GM21825 (cell line): Measurements from ENCODE around the gene IGF2BP2.

Experiments
- ATAC-seq: cut with Tn5 transposase; IDR thresholded peaks from one replicate; pipeline ENCODE4 v1.9.1; 2021; ENCODE audit warnings: mild to moderate bottlenecking, moderate library complexity; ENCODE audit not compliant: unreplicated experiment

Gene IGF2BP2

DNA sequence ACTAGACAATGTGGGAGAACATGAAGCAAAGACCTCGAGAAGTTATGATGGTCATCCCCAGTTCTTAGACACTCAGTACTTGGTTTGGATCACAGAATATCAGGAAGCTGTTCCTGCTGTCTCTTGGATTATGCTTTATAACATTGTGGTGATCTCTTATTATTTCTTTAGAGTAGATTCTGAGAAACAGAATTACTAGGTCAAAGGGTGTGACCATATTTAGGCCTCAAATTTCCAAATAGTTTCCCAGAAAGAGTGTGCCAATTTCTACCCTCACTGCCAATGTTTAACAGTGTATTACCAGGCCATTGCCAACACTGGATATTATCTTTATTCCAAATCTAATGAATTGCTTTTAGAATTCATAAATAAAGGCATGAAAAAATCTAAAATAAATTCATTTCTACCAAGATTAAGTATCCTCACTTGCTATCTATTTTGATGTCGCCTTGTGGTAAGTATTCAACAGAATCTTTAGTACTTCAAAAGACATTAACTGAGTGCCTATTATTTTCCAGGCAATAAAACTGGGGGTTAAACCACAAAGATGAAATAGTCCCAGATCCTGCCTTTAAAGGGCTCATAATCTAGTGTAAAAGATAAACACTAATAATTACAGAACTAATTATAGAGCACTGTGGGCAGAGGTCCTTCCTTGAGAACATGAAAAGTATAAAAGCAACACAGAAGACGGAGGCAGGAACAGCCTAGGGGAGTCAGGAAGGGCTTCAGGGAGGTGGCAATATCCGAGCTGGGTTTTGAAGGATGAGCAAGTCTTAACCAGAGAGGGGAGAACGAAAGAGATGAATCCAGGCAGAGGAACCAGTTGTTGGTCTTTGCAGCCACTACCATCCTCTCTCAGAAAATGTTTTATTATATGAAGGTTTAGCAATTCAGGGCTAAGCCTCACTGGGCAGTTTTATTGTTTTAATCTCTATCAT is 86.8 kb downstream of the IGF2BP2 start:
- ATAC-seq = no peak

DNA sequence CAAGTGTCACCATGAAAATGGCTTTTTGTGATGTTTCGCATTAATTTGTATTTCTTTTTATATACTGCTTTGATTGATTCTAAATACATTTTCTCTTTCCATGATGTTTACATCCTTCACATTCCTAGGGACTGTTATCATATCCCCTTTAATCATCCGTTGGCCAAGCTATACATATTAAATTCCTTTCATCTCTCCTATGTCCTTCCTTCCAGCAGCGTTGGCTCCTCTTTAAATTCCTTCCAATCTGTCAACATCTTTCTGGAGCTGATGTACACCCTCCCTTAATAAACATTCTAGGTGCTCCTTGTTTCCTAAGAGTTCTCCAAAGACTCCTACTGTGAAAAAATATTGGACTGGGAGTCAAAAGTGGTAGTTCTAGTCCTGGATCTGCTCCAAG is 87.8 kb downstream of the IGF2BP2 start:
- no peak for ATAC-seq

DNA sequence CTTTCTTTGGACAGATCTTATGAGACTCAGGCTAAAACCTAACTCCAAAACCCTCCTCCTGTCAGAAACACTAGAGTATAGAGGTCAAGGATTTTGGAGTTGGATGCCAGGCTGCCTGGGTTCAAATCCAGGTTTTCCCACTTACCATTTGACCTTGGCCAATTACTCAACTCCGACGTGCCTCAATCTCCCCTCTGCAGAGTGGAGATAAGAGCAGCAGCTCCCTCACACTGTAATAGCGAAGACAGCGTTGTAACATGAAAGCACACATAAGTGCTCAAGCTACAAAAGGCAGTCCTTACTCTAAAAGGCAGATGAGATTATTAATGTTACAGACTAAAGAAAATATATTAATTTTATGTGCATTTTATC is 90.1 kb downstream of the IGF2BP2 start:
- ATAC-seq = no peak

DNA sequence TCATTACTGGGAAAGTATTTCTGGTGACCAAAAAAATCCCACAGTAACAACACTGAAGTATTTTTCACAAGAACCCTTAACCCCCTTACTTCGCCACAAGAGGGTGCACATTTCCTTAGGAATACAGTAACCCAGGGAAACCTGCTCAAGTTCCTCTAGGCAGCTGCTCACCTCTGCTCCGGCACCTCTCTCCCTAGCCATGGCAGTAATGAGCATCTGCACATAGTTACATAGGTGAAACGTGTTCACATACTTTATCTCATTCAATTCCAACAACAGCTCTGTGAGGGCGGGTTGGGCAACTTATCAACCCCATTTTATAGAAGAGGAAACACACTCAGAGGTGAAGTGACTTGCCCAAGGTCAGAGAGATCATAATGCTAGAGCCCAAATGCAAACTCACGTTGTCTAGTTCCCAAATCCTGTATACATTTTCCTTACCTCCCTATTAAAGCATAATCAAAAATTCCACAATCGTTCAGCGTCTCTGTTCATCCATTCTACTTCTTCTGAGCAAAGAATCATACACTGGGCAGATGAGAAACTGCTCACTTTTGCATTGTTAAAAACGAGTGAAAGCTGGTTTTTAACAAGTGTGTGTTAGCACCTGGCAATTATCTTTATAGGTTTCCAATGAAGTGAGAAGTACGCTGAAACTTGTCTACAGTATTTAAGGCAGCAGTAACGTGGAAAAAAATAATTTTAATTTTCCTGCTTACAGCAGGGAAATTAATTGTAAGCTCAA is 90.7 kb downstream of the IGF2BP2 start:
- ATAC-seq = no peak

DNA sequence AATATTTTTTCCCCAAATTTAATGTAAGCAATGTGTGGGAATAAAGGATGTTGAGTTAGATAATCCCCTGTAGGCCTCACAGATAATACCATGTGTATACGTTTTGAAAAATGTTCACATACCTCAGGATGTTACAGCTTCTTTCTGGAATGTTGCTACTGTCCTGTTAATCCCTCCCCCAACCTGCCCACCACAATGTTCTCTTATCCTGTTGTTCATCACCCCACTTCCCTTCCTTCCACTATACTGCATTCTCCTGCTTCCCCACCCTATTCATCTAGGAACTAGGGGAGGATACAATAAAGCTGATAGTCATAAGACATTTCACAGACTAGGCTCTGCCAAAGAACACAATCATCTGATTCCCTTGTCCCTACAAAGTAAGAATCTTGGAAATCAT is 92.1 kb downstream of the IGF2BP2 start:
- no peak for ATAC-seq

DNA sequence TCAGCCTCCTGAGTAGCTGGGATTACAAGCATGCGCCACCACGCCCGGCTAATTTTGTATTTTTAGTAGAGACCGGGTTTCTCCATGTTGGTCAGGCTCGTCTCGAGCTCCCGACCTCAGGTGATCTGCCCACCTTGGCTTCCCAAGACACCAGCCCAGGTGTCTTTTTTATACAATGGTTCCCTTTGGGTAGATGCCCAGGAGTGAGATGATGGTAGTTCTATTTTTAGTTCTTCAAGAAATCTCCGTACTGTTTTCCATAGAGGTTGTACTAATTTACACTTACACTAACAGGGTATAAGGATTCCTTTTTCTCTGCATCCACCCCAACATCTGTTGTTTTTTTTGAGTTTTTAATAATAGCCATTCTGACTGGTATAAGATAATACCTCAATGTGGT is 94.3 kb downstream of the IGF2BP2 start:
- no peak for ATAC-seq

DNA sequence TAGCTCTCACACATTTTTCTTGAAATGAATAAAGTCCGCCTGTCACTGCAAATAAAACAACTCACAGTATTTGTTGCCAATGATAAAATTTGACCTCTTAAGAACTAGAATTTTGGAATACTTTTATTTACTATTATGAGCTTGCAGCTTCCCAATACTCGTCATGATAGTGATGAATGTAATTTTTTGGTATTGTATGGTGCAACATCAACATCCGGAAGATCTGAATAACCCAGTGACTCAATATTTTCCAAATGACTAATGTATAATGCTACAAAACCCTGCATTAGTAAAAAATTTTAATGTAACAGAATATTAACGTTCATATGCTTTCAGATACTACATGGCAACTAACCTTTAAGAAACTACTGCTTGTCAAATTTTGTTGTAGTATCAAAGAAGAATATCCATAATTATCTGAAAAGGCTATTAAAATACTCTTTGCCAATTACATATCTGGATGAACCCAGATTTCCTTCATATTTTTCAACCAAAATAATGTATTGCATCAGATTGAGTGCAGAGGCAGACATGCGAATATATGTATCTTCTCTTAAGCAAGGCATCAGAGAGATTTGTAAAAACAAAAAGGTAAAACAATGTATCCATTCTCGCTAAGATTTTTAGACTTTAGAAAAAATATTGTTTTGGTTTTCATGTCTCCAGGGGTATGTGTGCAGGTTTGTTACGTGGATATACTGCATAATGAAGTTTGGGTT is 95.3 kb downstream of the IGF2BP2 start:
- ATAC-seq = no peak

DNA sequence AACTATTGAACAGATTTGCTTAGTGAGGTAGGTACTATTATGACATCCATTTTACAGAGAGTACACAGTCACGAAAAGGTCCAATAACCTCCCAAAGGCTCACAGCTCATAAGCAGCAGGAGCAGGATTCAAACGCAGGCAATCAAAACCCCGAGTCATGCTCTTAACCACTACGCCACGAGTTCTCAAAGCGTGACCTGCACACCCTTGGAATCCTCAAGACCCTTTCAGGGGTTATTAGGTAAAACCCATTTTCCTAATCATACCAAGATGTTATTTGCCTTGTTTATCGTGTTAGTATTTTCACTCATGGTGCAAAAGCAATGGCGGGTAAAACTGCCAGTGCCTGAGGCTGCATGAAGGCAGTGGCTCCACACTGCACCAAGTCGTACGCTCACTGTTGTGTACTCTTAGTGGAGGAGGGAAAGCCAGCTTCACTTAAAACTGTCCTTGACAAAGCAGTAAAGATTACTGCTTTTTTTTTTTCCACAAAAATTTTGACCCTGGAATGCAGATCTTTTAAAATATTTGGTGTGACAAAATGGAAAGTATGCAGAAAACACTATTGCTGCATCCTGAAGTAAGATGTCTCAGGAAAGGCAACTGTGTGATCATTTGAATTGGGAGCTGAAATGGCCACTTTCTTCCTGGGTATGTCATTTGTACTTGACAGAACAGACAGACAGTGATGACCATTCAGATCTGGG is 96.1 kb downstream of the IGF2BP2 start:
- ATAC-seq = no peak

DNA sequence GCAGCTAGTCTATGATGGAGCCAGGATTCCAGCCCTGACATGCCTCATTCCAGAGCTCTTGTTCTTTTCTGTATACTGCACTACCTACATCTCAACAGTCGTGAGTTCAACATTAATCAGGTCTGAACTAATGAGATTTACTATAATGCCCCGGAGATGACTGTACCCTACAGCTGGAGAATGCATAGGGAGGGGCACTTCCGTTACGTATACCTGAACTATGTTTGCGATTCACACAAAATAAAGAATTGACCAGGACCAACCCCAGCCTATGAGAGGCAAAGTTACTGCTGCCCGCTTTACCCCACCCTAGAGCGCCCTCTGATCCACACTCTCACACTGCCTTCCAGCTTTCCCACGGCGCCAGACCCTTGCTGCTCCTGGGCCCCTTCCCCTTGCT is 97.0 kb downstream of the IGF2BP2 start:
- ATAC-seq = no peak

DNA sequence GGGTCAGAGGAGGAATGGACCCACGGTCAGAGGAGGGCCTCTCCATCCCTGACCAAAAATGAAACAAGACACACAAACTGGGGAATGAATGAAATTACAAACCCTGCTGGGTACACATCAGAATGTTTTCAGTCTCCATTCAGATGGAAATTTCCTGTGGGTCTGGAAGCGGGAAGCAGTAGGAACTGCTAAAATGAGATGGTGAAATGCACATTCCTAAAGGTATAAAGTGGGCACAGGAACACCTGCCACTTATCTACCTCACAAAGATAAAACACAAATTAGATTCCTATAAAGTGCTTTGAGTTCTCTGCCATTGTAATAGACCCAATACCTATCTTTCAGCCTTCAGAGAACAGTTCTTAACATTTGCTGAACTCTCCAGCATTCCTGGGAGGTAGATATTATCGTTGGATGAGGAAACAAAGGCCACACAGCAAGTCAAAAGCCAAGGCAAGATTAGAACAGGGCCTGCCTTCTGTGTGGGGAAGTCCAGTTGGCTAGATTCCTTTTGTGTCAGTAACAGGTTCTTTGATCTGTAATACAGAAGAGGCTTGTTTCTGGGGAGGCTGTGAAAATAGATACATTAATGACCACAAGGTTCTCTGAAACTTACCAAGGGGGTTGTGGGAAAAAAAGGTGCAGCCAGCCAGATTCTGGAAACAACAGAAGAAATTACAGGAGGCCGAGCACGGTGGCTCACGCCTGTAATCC is 98.4 kb downstream of the IGF2BP2 start:
- ATAC-seq = no peak

DNA sequence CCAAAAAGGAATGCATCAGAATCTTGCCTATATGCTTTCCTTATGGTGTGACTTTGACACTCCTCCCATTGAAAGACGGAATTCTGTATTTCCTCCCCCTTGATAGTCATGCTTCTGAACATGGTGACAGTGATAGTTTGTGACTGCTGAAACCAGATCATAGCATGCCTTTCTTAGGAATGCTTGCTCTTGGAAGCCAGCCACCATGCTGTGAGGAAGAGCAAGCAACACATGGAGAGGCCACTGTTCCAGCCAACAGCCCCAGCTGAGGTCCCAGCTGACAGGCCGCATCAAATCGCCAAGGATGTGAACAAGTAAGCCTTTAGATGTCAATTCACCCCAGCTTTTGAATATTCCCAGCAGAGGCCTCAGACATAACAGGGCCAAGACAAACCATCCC is 100.1 kb downstream of the IGF2BP2 start:
- no peak for ATAC-seq

DNA sequence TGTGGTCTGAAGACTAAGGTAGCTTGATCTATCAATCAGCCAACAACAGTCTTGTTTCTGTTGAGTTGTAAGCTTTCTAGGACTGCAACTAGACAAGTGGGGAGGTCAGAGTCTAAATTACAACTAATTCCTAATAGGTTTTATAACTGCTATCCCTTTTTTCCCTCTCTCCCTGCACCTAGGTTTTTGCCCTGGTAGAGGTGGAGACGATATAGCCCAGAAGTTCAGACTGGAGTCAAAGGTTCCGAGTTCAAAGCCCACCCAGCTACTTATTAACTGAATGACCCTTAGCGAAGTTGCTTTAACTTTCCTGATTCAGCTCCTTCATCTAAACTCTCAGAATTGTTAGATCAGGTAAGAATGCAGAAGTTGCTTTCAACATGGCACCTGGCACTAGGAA is 100.6 kb downstream of the IGF2BP2 start:
- ATAC-seq = no peak

DNA sequence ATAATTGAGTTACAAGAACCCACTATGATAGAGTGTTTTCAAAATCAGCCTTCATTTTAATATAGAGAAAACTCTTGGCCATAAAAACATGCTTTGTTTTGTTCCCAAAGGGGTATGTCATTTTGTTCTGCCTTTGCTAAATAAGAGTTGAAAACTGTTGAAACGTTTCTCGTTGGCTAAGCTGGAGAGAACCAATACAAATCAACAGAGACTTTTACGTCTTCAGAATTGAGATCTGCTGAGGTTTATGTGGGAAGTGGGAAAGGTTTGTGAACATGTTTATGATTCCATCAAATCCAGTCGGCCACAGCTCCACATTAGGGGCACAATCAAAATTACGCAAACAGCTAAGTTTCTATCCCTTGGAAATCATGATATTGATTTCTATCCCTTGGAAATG is 102.0 kb downstream of the IGF2BP2 start:
- ATAC-seq = no peak

DNA sequence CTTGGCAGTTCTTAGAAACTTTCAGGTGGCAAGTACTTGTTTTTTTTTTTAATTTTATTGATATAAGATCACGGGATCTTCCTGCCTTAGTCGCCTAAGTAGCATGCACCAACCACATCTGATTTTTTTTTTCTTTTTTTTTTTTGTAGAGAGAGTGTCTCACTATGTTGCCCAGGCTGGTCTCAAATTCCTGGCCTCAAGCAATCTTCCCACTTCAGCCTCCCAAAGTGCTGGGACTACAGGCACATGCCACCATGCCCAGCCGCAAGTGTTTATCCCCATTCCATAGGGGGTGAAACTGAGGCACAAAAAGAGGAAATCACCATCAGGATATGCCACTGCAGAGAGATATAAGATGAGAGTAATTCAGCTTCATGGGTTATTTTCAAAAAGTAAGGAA is 102.9 kb downstream of the IGF2BP2 start:
- ATAC-seq = no peak

DNA sequence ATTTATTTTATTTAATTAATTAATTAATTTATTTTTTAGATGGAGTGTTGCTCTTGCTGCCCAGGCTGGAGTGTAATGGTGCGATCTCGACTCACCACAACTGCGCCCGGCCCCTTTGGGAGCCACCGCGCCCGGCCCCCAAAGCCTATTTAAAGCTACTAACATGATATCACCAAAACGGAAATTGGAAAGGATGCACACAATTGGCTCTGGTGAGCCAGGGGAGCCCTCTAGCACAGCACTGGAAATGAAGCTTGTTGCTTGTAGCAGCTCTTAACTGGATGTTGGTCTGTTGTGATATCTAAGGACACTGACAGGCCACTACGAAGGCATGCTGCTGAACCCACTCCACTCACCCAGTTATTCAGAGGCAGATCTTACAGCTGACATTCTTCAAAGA is 104.5 kb downstream of the IGF2BP2 start:
- ATAC-seq = no peak

DNA sequence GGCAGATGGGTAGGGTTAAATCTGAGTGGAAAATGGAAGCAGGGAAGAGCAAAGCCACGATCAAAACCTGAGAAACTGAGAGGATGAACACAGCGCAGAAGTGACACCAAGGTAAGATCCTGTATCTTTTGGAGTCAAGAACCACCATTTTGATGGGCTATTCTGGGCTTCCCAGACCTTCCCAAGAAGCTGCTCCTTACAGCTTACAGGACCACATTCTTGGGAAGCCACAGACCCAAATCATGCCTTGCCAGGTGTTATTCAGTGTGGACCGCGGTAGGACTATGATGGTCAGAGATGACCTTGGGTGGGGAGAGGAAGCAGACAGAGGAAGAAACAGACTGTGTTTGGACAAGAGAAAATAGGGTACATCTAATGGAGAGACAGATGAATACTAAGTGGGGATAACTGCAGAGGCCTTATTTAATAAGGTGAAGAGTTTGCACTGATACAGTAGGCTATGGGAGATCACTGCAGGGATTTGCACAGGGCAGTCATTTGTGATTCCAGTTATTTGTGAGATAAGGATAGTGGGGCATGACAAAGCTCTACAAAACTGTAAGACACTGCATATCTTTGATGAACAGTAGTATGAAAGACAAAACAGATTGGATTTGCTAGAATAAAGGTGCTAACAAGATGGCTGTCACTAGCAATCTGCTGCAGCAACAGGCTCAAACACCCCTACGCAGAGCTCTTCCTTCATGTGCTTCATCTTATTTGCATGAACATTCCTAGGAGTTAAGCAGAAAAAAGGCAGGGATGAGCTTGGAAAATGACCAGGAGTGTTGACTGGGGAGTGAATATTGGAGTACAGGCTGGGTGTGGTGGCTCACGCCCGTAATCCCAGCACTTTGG is 105.9 kb downstream of the IGF2BP2 start:
- no peak for ATAC-seq

DNA sequence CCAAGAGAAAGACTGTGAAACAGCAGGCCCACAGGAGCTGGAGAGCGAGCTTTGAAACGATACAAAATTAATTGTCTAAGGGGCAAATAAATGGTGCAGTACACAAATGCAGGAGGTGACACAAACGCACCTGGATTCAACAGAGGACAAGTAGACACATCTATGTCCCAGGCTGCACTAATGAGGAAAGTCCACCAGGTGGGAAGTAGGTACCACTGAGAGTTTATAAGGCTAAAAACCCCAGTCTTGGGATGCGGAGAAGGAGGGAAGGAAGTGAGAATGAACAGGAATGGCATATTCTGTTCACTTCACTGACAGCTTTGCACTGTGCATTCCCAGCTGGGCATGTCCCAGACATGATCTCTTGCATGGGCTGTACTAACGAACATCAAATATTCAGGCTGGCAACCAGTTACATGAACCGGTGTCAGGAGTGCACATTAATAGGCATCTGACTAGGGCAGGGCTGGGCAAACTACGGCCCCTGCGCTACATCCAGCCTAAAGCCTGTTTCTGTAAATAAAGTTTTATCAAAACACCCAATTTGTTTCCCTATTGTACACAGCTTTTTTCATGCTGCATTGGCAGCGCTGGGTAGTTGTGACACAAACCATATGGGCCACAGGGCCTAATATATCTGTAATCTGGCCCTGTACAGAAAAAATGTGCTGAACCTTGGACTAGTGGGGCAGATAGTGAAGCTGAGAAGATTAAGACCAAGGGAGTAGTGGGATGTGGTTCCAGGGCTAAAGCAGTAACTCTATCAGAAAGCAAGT is 107.0 kb downstream of the IGF2BP2 start:
- ATAC-seq = no peak

DNA sequence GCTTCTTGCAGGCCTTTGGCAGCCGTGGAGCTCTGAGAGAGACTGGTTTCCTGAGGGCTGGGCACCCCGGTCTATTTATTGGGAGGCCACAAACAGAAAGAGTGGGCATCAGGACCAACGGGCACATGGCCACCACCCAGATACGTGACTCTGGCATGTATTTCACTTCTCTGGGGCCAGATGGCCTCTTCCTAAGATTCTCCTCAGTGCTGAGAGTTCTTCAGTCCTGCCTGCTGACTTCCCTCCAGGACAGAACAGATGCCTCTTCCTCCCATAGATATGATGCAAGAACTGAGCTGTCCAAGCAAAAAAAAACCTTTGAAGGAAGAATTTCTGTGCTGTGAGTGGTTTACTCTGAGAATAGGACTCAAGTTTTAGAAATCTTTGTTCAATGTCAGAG is 107.7 kb downstream of the IGF2BP2 start:
- no peak for ATAC-seq
